Measurements from ENCODE around the gene RAB39B. TPM values are rescaled to one million over a fixed set of nuclear protein-coding genes. Genes with fewer than 3 reads are reported as not detected.
"Not testable (repeated sequence)": the region's sequence is repeated elsewhere in the genome, so short reads cannot be mapped to it uniquely, and the experiment has no call there.

RAB39B gene, protein sequence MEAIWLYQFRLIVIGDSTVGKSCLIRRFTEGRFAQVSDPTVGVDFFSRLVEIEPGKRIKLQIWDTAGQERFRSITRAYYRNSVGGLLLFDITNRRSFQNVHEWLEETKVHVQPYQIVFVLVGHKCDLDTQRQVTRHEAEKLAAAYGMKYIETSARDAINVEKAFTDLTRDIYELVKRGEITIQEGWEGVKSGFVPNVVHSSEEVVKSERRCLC
- total RNA-seq (2014; rRNA removed; shearing (Covaris generic)): 0.68 and 1.6 TPM in 2 replicates

GRCh38 chrX:155263854-155264628 lies at the start of gene RAB39B:
Gene RAB39B (minus strand): TSS chrX:155264491. CDS start chrX:155264288, 203 bp downstream.
- peak; percentile 82 for DNase-seq (ENCODE audit: low spot score)
- in situ Hi-C loops (cut with HindIII; ENCODE audit: low sequenced_read_pairs): no loop called here

GRCh38 chrX:155313766-155314165 lies 49.5 kb upstream of the RAB39B start:
- in situ Hi-C loops (cut with HindIII; ENCODE audit: low sequenced_read_pairs): no loop called here
- no peak for DNase-seq (ENCODE audit: low spot score)

DNA sequence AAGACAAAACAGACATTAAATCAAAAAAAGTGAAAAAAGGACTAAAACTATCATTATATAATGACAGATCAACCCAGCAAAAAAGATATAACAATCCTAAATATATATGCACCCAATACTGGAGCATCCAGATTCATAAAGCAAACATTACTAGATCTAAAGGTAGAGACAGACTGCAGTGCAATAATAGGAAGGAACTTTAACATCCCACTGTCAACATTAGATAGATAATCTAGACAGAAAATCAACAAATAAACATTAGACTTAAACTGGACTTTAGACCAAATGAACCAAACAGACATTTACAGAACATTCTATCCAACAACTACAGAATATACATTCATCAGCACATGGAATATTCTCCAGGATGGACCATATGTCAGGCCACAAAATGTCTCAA lies 29.5 kb upstream of the RAB39B start:
- no peak for DNase-seq (ENCODE audit: low spot score)
- in situ Hi-C loops (cut with HindIII; ENCODE audit: low sequenced_read_pairs): no loop called here

DNA sequence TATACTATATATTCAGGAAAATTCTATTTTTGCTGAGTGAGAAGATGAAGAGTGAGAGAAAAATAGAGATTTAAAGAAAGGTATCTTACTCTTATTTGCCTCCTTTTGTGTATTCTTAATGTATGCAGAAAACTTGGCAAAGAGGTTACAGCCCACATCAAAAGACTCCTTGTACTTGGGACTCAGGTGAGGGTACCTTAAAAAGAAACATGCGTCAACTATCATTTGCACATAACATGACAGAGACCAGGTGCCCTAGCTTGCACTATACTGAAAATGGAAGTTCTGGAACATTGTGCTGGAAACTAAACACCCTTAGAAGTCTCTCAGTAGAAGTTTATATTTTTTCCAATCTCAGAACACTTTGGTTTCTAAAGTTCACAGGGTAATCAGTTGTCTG lies 15.6 kb upstream of the RAB39B start:
- no peak for DNase-seq (ENCODE audit: low spot score)
- in situ Hi-C loops (cut with HindIII; ENCODE audit: low sequenced_read_pairs): no loop called here

DNA sequence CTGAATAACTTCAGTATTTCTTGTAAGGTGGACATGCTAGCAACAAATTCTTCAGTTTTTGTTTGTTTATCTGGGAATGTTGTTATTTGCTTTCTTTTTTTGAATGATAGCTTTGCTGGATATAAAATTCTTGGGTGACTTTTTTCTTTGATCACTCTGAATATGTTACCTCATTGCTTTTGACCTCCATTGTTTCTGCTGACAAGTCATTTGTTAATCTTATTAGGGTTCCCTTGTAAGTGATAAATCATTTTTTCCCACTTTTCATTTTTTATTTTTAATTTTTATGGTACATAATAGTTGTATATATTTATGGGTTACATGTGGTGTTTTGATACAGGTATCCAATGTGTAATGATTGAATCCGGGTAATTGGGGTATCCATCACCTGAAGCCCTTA lies 6.7 kb upstream of the RAB39B start:
- DNase-seq (ENCODE audit: low spot score): no peak
- in situ Hi-C loops (cut with HindIII; ENCODE audit: low sequenced_read_pairs): no loop called here

- DNase-seq (ENCODE audit: low spot score); in situ Hi-C loops (cut with HindIII; ENCODE audit: low sequenced_read_pairs): not testable (repeated sequence)
Measured at GRCh38 chrX:155267995-155268394, 3.7 kb upstream of the RAB39B start.

DNA sequence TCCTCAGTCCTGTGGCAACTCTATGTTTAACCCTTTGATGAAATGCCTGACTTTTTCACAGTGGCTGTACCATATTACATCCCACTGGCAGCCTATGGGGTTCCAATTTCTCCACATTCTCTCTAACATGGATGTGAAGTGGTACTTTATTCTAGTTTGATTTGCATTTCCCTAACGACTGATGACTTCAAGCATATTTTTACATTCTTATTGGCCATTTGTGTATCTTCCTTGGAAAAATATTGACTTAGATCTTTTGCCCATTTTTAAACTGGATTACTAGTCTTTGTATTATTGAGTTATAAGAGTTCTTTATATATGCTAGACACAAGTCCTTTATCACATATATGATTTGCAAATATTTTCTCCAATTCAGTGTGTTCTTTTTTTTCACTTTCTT lies 2.1 kb upstream of the RAB39B start:
- DNase-seq (ENCODE audit: low spot score): no peak
- in situ Hi-C loops (cut with HindIII; ENCODE audit: low sequenced_read_pairs): no loop called here

GRCh38 chrX:155262970-155263754 lies 1.1 kb downstream of the RAB39B start:
- in situ Hi-C loops (cut with HindIII; ENCODE audit: low sequenced_read_pairs): no loop called here
- DNase-seq (ENCODE audit: low spot score): peak; percentile 12

GRCh38 chrX:155259752-155260151 lies 4.5 kb downstream of the RAB39B start:
- in situ Hi-C loops (cut with HindIII; ENCODE audit: low sequenced_read_pairs): no loop called here
- peak; percentile 6 for DNase-seq (ENCODE audit: low spot score)

DNA sequence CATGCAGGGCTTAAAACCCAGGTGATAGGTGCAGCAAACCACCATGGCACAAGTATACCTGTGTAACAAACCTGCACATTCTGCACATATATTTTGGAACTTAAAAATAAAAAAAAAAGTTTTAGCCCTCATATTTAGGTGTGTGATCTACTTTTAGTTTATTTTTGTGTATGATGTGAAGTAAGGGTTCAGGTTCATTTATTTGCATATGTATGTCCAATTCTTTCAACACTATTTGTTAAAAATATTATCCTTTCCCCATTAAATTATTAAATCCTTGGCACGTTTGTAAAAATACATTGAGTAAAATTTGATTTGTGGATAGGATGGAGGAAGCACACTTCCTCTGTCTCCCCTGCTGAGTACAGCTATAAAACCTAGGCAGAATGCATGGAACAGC lies 12.9 kb downstream of the RAB39B start:
- in situ Hi-C loops (cut with HindIII; ENCODE audit: low sequenced_read_pairs): no loop called here
- DNase-seq (ENCODE audit: low spot score): no peak

DNA sequence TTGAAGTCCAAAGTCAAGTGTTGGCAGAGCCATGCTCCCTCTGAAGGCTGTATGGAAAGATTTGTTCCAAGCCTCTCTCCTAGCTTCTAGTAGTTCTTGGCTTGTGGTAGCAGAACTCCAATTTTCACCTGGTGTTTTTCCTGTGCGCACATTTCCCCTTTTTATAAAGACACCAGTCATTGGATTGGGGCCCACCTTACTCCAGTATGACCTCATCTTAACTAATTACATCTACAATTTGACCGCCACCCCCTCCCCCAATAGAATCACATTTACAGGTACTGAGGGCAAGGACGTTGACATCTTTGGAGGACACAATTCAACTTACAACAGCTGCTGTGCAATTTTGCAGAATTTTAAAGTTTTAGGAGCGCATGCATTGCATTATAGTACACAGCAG lies 16.8 kb downstream of the RAB39B start:
- no peak for DNase-seq (ENCODE audit: low spot score)
- in situ Hi-C loops (cut with HindIII; ENCODE audit: low sequenced_read_pairs): no loop called here

GRCh38 chrX:155246748-155247147 lies 17.5 kb downstream of the RAB39B start:
- in situ Hi-C loops (cut with HindIII; ENCODE audit: low sequenced_read_pairs): no loop called here
- no peak for DNase-seq (ENCODE audit: low spot score)

DNA sequence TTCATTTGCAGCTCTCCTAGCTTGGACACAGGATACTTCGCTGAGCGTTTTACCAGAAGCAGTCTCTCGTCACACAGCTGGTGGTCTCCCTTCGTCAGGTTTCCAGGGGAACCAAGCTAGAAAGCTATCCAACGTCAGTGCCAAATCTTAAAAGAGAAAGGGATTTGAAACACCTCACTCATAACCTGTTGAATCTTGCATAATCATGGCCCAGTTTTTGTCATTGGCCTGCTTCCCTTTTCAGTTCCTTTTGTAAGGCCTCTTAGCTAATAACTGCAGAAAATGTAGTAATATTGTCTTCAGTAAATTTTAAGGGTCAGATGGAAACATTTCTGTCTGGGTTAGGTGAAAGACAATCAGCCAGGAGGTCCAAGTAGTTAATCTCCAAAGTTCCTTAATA lies 22.0 kb downstream of the RAB39B start:
- peak; percentile 1 for DNase-seq (ENCODE audit: low spot score)
- in situ Hi-C loops (cut with HindIII; ENCODE audit: low sequenced_read_pairs): no loop called here

DNA sequence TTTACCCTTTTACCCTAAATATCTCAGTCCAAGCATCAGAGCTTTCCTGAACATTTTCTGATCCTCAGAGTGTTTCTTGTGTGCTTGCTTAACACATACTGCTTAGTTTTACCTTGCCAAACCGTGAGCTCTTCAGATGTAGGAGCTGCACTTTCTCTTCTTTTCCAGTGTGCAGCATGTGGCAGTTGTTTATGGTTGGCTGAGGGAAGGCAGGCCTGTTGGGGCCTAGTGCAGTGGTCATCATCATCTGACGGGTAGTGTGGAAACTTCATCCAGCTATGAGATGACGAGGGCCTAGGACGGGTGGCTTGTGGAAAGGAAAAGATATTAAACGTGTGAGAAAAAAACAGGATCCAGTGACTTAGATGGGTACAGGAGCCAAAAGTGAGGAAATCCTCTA lies 26.6 kb downstream of the RAB39B start:
- DNase-seq (ENCODE audit: low spot score): no peak
- in situ Hi-C loops (cut with HindIII; ENCODE audit: low sequenced_read_pairs): no loop called here

DNA sequence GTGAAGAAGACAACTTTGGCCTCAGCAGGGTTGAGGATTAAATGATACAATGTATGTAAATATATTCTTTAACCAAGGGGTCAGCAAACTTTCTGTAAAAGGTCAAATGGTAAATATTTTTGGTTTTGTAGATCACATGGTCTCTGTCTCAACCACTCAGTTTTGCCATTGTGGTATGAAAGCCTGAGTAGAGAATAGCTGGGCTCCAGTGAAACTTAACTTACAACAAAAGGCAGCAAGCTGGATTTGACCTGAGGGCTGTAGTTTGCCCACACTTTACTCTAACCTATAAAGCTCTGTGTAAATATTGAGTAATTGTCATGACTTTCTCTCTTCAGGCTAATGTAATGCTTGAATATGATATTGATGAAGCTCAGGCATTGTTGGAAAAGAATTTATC lies 28.4 kb downstream of the RAB39B start:
- DNase-seq (ENCODE audit: low spot score): no peak
- in situ Hi-C loops (cut with HindIII; ENCODE audit: low sequenced_read_pairs): no loop called here

DNA sequence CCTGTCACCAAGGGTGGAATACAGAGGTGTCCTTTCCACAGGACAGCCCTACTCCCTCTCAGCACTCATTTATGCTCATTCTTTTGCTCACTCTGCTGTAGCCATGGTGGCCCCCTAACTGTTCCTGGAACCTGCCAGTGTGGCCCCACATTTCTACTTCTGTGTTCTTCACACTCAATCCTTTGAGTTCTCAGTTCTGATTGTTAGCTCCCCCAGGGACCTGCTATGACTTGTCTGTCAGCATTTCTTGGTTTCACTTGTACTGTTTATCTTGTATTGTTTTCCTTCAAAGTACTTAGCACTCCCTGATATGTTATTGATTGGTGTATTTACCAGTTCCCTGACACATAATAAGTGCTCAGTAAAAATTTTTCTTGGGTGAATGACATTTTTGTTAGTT lies 33.1 kb downstream of the RAB39B start:
- DNase-seq (ENCODE audit: low spot score): no peak
- in situ Hi-C loops (cut with HindIII; ENCODE audit: low sequenced_read_pairs): no loop called here

GRCh38 chrX:155225774-155226173 lies 38.5 kb downstream of the RAB39B start:
- DNase-seq (ENCODE audit: low spot score): no peak
- in situ Hi-C loops (cut with HindIII; ENCODE audit: low sequenced_read_pairs): no loop called here

DNA sequence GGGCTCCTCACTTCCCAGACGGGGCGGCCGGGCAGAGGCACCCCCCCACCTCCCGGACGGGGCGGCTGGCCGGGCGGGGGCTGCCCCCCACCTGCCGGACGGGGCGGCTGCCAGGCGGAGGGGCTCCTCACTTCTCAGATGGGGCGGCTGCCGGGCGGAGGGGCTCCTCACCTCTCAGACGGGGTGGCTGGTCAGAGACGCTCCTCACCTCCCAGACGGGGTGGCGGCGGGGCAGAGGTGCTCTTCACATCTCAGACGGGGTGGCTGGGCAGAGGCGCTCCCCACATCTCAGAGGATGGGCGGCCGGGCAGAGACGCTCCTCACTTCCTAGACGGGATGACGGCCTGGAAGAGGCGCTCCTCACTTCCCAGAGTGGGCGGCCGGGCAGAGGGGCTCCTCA lies 40.5 kb downstream of the RAB39B start:
- in situ Hi-C loops (cut with HindIII; ENCODE audit: low sequenced_read_pairs); DNase-seq (ENCODE audit: low spot score): not testable (repeated sequence)

- DNase-seq (ENCODE audit: low spot score): no peak
- in situ Hi-C loops (cut with HindIII; ENCODE audit: low sequenced_read_pairs): no loop called here
Measured at GRCh38 chrX:155221351-155221750, 42.9 kb downstream of the RAB39B start.

- in situ Hi-C loops (cut with HindIII; ENCODE audit: low sequenced_read_pairs): no loop called here
Measured at GRCh38 chrX:155218777-155219176, 45.5 kb downstream of the RAB39B start.

More at GRCh38 chrX:155218777-155219176, 45.5 kb downstream of the RAB39B start:
- no peak for DNase-seq (ENCODE audit: low spot score)

All from G401 (cell line).